Measurements from ENCODE around the gene MMP1.
A peak's percentile ranks its signal among the peaks of the same experiment; 100 is the strongest.

MMP1 gene

DNA sequence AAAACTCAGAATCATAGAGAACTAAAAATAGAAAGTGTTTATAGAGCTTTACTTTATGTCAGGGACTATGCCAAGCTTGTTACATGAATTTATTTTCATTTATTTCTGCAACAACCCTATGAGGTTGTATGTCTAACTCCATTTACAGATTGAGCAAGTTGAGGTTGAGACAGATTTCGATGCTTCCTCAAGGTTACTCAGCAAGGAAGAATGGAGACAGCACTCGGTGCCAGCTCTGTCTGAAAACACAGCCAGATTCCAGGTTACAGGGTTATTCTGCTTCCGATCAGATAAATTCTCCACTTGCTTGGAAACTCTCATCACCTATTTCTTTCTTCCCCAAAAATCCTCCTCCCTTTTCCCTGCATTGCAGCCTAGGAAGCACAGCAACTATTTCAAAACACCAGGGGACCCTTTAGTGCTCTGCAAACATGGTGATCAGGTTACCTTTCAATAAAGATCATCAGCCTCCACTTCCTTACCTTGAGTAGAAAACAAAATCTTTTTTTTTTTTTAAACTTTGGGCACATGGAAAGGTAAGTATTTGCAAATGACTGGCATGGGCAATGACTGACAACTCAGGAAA is 38.4 kb upstream of the MMP1 start:
- DNase-seq (ENCODE audit: low read depth) = peak; percentile 31
- TF ChIP-seq CTCF (IDR thresholded peaks at IDR 0.05; ENCODE audit: low read length, missing control alignments) = no peak
- H3K4me3 ChIP-seq (replicated peaks; ENCODE audit: low read depth, low read length) = no peak overlapping the region

GRCh38 chr11:102833731-102834130 is 35.8 kb upstream of the MMP1 start:
- no peak overlapping the region for H3K4me3 ChIP-seq (replicated peaks; ENCODE audit: low read depth, low read length)
- DNase-seq (ENCODE audit: low read depth) = no peak
- TF ChIP-seq CTCF (IDR thresholded peaks at IDR 0.05; ENCODE audit: low read length, missing control alignments) = no peak

- no peak overlapping the region for H3K4me3 ChIP-seq (replicated peaks; ENCODE audit: low read depth, low read length)
- DNase-seq (ENCODE audit: low read depth) = no peak
- TF ChIP-seq CTCF (IDR thresholded peaks at IDR 0.05; ENCODE audit: low read length, missing control alignments) = no peak
These were observed 34.7 kb upstream of the MMP1 start for GRCh38 chr11:102832612-102833011.

DNA sequence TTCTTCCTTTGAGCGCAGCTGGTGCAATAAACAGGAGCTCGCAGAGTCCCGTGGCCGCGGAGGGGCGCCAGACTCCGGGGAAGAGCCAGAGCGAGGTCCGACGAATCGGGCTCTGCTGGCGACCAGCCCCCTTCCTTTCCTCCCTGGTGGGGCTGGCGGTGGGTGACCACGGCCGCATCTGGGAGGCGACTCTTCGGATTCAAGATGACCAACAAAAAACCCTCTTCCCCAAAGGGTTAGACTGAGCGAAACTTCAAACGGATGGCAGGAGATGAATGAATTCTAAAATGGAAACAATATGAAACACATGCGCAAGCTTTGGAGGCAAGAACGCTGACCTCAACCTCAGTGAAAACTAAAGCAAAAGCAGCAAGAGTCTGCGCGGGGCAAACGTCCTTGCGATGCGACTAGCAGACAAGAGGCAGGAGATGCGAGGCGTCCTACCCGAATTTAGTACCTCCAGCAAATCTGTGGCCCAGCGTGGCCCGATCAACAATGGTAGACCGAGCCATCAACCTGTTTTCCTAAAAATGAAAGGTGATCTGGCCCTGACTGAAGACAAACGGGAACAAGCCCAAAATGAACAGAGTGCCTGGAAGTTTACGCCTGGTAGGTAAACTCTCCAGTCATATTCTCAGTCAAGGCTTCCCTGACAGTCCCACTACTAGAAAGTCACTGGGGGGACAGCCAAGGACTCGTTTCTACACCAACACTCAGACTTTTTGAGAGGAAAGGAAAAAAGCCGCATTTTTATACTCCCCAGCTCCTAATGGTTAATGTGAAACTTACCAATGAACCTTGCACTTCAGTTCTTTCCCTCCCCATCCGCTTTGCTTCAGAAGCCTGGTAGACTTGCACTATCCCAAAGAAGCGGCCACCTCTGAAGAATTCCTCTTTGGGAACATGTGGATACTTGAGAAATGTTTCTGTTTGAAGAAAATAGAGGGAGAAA is 33.8 kb upstream of the MMP1 start:
- peak; percentile 38 for TF ChIP-seq CTCF (IDR thresholded peaks at IDR 0.05; ENCODE audit: low read length, missing control alignments)
- DNase-seq (ENCODE audit: low read depth) = peak; percentile 31
- H3K4me3 ChIP-seq (replicated peaks; ENCODE audit: low read depth, low read length) = peak overlapping the region; percentile 22

DNA sequence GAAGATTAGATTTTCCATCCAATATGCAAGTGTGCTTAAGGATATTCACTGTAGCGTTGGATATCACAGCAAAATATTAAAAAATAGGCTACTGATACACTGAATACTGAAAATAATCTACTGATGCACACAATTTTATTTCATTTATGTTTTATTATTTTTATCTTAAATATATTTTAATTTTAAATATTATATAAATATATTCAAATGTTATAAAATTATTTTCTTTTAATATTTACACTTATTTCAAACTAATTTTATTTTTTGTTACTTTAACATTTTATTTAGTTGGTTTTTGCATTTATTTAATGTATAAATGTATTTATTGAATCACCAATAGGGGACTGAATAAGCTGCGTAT is 33.1 kb upstream of the MMP1 start:
- TF ChIP-seq CTCF (IDR thresholded peaks at IDR 0.05; ENCODE audit: low read length, missing control alignments) = no peak
- no peak overlapping the region for H3K4me3 ChIP-seq (replicated peaks; ENCODE audit: low read depth, low read length)

DNA sequence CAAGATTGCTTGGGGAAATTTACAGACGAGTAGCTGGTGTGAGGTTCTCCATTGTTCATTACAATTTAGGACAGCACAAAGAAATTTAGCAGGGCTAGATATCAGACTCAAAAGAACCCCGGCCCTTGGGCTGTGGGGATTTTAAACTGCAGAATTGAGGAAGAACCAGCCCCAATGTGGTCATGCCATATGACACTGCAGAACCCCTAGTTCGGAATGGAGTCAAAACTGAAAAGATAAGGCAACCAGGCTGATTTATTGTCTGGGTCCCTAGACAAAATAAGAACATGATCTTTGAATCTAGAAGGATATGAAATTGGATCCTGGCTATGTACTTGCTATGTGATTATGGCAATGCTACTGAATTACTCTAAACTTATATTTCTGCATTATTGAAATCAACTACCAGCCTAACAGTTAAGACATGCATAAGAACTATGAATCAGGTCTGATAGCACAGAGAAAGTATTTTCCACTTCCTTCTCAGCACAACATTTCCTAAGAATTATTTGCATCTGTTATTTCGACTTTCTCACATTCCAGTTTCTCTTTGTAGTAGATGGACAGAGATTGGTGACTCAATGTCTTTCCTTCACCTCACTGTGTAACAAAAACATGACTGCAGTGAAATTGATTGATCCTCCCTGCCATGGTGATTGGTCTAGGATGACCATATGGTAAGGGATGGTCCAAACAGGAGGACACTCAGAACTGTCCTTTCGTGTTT is 32.2 kb upstream of the MMP1 start:
- TF ChIP-seq CTCF (IDR thresholded peaks at IDR 0.05; ENCODE audit: low read length, missing control alignments) = no peak
- no peak for DNase-seq (ENCODE audit: low read depth)

More for the DNA sequence above, 33.1 kb upstream of the MMP1 start:
- no peak for DNase-seq (ENCODE audit: low read depth)

More for the DNA sequence above, 32.2 kb upstream of the MMP1 start:
- H3K4me3 ChIP-seq (replicated peaks; ENCODE audit: low read depth, low read length) = no peak overlapping the region
